ENCODE results near the gene CDA. TPM values are rescaled to one million over a fixed set of nuclear protein-coding genes. Genes with fewer than 3 reads are reported as not detected.
"Not testable (repeated sequence)": the region's sequence is repeated elsewhere in the genome, so short reads cannot be mapped to it uniquely, and the experiment has no call there.

Gene CDA
- total and polyA plus RNA-seq, 2 of the 8 experiments (the other 6 are each of a cell fraction or from before 2014, with no cell fraction given): 4.4 to 11.3 TPM

GRCh38 chr1:20606801-20607570 lies 18.1 kb downstream of the CDA start:
- H3K27ac ChIP-seq (ENCODE audit: low read depth, low read length); H2BK20ac ChIP-seq (ENCODE audit: low read length): not testable (repeated sequence)
- 91% methylated on average over 6 of the region's 7 CpGs; no CpG with 5 or more reads in 1 of the 2 experiments for WGBS, 2 experiments (ENCODE audit: extremely low coverage in 1 of 2, insufficient coverage in 1 of 2, insufficient read length in 1 of 2, insufficient replicate concordance in 2 of 2, low coverage in 1 of 2, low lambda C conversion rate in 2 of 2, missing lambda C conversion rate in 1 of 2)

More at GRCh38 chr1:20606801-20607570, 18.1 kb downstream of the CDA start:
- H3K79me1 ChIP-seq (ENCODE audit: low read depth, low read length); H4K91ac ChIP-seq (replicated peaks; ENCODE audit: insufficient read length, low read length); H3K23me2 ChIP-seq (ENCODE audit: low read depth, low read length); H2BK12ac ChIP-seq (ENCODE audit: low read depth, low read length); H3K4me3 ChIP-seq (ENCODE audit: extremely low read depth in 1 of 4, insufficient read depth in 2 of 4, low read depth in 3 of 4, low read length in 4 of 4); H4K8ac ChIP-seq (ENCODE audit: extremely low read depth, insufficient read depth, low read length); H3K36me3 ChIP-seq (ENCODE audit: control insufficient read depth in 2 of 4, insufficient read depth in 4 of 4, low read length in 3 of 4); H3K18ac ChIP-seq (ENCODE audit: extremely low read depth, low read length); H3K4me2 ChIP-seq (ENCODE audit: insufficient read depth in 1 of 2, low read depth in 2 of 2, low read length in 2 of 2); H3K56ac ChIP-seq (replicated peaks; ENCODE audit: insufficient read length, low read depth, low read length); H3K27me3 ChIP-seq (replicated peaks in 1 of 4; ENCODE audit: control insufficient read depth in 3 of 4, extremely low read depth in 1 of 4, insufficient read depth in 3 of 4, low read length in 3 of 4); H3K4ac ChIP-seq (replicated peaks; ENCODE audit: insufficient read length, low read depth, low read length); H4K5ac ChIP-seq (ENCODE audit: insufficient read length, low read depth, low read length); H2BK15ac ChIP-seq (ENCODE audit: low read length); H3K9me3 ChIP-seq (ENCODE audit: insufficient read depth in 2 of 2, low read depth in 1 of 2, low read length in 1 of 2); H4K20me1 ChIP-seq (replicated peaks in 1 of 2; ENCODE audit: control insufficient read depth in 1 of 2, insufficient read depth in 2 of 2, low read length in 2 of 2); DNase-seq (ENCODE audit: low read depth in 1 of 2, low spot score in 2 of 2); FAIRE-seq; H2AK5ac ChIP-seq (ENCODE audit: low read depth, low read length); H3K23ac ChIP-seq (ENCODE audit: insufficient read length); H2BK5ac ChIP-seq (ENCODE audit: low read depth, low read length); H2AFZ ChIP-seq (ENCODE audit: low read length); H3K79me2 ChIP-seq (ENCODE audit: control insufficient read depth in 1 of 2, insufficient read depth in 2 of 2, low read length in 2 of 2); H3K4me1 ChIP-seq (replicated peaks in 1 of 4; ENCODE audit: control insufficient read depth in 3 of 4, insufficient read depth in 4 of 4, low read length in 3 of 4); H2BK120ac ChIP-seq (replicated peaks; ENCODE audit: low read depth, low read length); H3K14ac ChIP-seq (ENCODE audit: insufficient read length); H3K9ac ChIP-seq (replicated peaks in 1 of 4; ENCODE audit: extremely low read depth in 1 of 4, low read depth in 3 of 4, low read length in 3 of 4): not testable (repeated sequence)
- ChIA-PET CTCF (ENCODE audit: partially characterized antibody) (interaction anchor here (1.1 to 2.4 kb wide), 4 partner anchors 24 to 35 kb away, joined by 3 to 13 read pairs (median 4); partner anchors contain the start of gene PINK1), POLR2A (ENCODE audit: partially characterized antibody) (interaction anchor here (0.6 to 0.9 kb wide), 2 partner anchors 10 to 19 kb away, joined by 3 to 4 read pairs; no protein-coding TSS in a partner anchor)

Measured in H1 (cell line).